ENCODE data around the gene IFITM10.

IFITM10 gene

DNA sequence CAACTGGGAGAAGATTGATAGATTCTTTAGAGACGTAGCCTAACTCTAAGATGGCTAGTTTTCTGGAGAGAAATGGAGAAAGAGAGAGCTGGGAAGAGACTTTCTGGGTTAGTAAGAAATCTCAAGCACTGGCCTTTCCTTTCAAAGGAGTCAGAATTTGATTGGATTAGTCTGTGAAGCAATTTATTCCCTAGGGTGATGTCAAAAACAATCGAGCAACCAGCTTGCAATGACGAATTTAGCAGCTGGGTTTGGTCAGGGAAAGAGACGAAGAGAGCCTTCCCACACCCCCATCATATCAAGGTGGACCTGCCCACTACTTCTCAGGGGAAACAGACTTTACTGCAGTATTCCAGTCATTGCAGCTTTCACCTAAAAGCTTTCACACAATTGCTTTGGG lies 42.6 kb downstream of the IFITM10 start:
- H3K4me3 ChIP-seq (ENCODE audit: low read depth, low read length), result no peak overlapping the region
- ChIA-PET POLR2A (interaction anchor here (0.5 kb wide), 1 partner anchor 120 kb away, joined by 7 read pairs; no protein-coding TSS in a partner anchor), CTCF (interaction anchor here (0.9 to 4.2 kb wide), 2 partner anchors 98 to 125 kb away, joined by 5 to 28 read pairs; no protein-coding TSS in a partner anchor)
- no peaks in the 10 kb centered on the region for H3K9me3 ChIP-seq (ENCODE audit: control insufficient read depth, insufficient read depth, low read depth, low read length)
- H3K36me3 ChIP-seq (ENCODE audit: control insufficient read depth in 2 of 2, insufficient read depth in 1 of 2, low read length in 2 of 2), result no peaks in the 10 kb centered on the region
- H3K4me1 ChIP-seq (ENCODE audit: control insufficient read depth, insufficient read depth, low read length), result no peaks in the 10 kb centered on the region
- TF ChIP-seq ZBTB17 (tag by site-specific recombination; IDR thresholded peaks at IDR 0.05) (peak; percentile 39), SP3 (tag by site-specific recombination; IDR thresholded peaks at IDR 0.05) (no peak), MYNN (tag by site-specific recombination; IDR thresholded peaks at IDR 0.05; ENCODE audit: borderline replicate concordance) (no peak)
- TF ChIP-seq, protein P1, sequence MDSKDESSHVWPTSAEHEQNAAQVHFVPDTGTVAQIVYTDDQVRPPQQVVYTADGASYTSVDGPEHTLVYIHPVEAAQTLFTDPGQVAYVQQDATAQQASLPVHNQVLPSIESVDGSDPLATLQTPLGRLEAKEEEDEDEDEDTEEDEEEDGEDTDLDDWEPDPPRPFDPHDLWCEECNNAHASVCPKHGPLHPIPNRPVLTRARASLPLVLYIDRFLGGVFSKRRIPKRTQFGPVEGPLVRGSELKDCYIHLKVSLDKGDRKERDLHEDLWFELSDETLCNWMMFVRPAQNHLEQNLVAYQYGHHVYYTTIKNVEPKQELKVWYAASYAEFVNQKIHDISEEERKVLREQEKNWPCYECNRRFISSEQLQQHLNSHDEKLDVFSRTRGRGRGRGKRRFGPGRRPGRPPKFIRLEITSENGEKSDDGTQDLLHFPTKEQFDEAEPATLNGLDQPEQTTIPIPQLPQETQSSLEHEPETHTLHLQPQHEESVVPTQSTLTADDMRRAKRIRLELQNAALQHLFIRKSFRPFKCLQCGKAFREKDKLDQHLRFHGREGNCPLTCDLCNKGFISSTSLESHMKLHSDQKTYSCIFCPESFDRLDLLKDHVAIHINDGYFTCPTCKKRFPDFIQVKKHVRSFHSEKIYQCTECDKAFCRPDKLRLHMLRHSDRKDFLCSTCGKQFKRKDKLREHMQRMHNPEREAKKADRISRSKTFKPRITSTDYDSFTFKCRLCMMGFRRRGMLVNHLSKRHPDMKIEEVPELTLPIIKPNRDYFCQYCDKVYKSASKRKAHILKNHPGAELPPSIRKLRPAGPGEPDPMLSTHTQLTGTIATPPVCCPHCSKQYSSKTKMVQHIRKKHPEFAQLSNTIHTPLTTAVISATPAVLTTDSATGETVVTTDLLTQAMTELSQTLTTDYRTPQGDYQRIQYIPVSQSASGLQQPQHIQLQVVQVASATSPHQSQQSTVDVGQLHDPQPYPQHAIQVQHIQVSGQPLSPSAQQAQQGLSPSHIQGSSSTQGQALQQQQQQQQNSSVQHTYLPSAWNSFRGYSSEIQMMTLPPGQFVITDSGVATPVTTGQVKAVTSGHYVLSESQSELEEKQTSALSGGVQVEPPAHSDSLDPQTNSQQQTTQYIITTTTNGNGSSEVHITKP (tag by site-specific recombination; IDR thresholded peaks at IDR 0.05), result 0 out of 2 replicates have a peak, but pooled peaks have one; percentile 24
- H3K27ac ChIP-seq (ENCODE audit: extremely low read depth, low read depth, low read length), result no peak overlapping the region

- no peaks in the 10 kb centered on the region for H3K9me3 ChIP-seq (ENCODE audit: control insufficient read depth, insufficient read depth, low read depth, low read length)
- H3K4me3 ChIP-seq (ENCODE audit: low read depth, low read length), result no peak overlapping the region
- ChIA-PET POLR2A (no interaction called here), CTCF (interaction anchor here (0.6 to 4.2 kb wide), 4 partner anchors 25 to 126 kb away, joined by 3 to 28 read pairs (median 4); no protein-coding TSS in a partner anchor)
- H3K36me3 ChIP-seq (ENCODE audit: control insufficient read depth in 2 of 2, insufficient read depth in 1 of 2, low read length in 2 of 2), result no peaks in the 10 kb centered on the region
- TF ChIP-seq GFI1B (tag by site-specific recombination; IDR thresholded peaks at IDR 0.05), result no peak
- TF ChIP-seq ZNF132 (tag by site-specific recombination; IDR thresholded peaks at IDR 0.05; ENCODE audit: borderline replicate concordance), result no peak
- TF ChIP-seq KLF1 (tag by site-specific recombination; IDR thresholded peaks at IDR 0.05), result no peak
- no peak for TF ChIP-seq ZBTB6 (tag by site-specific recombination; IDR thresholded peaks at IDR 0.05)
- no peak for TF ChIP-seq MYNN (tag by site-specific recombination; IDR thresholded peaks at IDR 0.05; ENCODE audit: borderline replicate concordance)
- TF ChIP-seq ZNF561 (tag by site-specific recombination; IDR thresholded peaks at IDR 0.05; ENCODE audit: borderline replicate concordance), result no peak
- TF ChIP-seq SCRT1 (tag by site-specific recombination; IDR thresholded peaks at IDR 0.05; ENCODE audit: borderline replicate concordance), result no peak
- no peak for TF ChIP-seq CTCF (tag by site-specific recombination; IDR thresholded peaks at IDR 0.05)
- no peak for TF ChIP-seq BCL11B (tag by site-specific recombination; IDR thresholded peaks at IDR 0.05; ENCODE audit: low read depth)
- TF ChIP-seq ZNF544 (tag by site-specific recombination; IDR thresholded peaks at IDR 0.05), result no peak
- TF ChIP-seq ZNF580 (tag by site-specific recombination; IDR thresholded peaks at IDR 0.05), result no peak
- no peak overlapping the region for H3K27ac ChIP-seq (ENCODE audit: extremely low read depth, low read depth, low read length)
- no peaks in the 10 kb centered on the region for H3K4me1 ChIP-seq (ENCODE audit: control insufficient read depth, insufficient read depth, low read length)
Observed at GRCh38 chr11:1706634-1707400, 43.6 kb downstream of the IFITM10 start.

All from HEK293 (cell line).